Glomerular visceral epithelial cell (primary cell): ENCODE measurements around the gene ZNF414.
"Not testable (repeated sequence)": the region's sequence is repeated elsewhere in the genome, so short reads cannot be mapped to it uniquely, and the experiment has no call there.

Experiments
- DNase-seq: peaks from one replicate; pipeline ENCODE4 v3.0.0-alpha.2; 2016; ENCODE audit errors: extremely low spot score

ZNF414 gene, protein sequence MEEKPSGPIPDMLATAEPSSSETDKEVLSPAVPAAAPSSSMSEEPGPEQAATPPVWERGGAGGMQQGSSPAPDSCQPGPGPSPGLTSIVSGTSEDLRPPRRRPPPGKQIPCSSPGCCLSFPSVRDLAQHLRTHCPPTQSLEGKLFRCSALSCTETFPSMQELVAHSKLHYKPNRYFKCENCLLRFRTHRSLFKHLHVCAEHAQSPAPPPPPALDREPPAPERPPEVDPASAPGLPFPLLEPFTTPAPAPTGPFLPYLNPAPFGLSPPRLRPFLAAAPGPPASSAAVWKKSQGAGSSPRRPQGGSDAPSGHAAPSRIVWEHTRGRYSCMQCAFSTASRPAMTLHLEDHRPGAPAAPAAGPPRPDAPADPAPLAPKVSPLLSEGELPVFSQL

DNA sequence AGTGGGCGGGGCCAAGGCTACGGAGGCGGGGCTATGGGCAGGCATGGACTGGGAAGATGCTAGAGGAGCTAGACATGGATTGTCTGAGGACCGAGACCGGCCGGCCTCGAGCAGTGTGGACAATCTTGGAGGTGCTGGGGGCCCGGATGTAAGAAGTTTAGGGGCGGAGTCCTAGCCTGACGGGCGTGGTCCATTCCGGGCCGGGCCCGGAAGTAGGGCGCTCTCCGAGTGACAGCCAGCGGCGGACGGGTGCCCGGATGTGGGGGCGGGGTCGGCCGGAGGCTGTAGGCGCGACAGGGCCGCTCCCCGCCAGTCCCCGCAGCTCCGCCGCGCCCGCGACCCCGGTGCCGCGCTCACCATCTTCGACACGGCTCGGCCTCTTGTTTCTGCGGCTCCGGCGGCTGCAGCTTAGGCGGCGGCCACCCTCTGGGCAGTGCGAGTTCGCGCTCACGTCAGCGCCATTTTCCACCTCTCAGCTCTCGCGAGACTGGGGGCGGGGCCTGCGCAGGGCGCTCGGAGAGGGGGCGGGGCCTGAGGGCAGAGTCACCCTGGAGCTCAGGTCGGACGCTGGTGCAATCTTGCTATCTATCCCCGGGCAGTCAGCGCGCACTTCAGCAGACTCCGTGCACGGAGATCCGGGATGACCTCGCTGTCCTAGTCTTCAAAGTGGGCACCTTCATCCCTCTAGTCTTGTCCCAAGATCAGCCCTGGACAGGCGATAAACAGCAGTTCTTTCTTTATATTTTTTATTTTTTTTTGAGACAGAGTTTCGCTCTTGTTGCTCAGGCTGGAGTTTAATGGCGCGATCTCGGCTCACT lies at the start of gene ZNF414:
Gene ZNF414 (minus strand): TSS at position 481 of the 818 bp plus-strand sequence. CDS start 121 bp downstream, at position 360.
- DNase-seq: peak; percentile 97

DNA sequence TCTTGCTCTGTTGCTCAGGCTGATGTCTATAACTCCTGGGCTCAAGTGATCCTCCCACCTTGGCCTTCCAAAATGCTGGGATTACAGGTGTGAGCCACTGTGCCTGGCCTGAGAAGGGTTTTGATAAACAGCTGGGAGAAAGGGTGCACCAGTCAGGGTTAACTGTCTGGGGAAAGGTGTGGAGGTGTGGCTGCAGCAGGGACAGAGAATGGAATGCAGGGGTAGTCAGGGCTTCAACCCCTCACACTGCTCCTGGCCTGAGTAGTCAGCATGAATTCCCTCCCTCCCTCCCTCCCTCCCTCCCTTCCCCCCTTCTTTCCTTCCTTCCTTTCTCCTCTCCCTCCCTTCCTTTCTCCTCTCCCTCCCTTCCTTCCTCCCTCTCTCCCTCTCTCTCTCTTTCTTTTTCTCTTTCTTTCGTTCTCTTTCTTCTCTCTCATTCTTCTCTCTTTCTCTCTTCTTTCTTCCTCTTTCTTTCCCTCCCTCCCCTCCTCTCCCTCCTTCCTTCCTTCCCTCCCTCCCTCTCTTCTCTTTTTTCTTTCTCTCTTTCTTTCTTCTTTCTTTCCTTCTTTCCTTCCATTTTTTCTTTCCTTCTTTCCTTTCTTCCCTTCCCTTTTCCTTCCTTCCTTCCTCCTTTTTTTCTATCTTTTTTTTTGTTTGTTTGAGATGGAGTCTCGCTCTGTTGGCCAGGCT lies 47.3 kb upstream of the ZNF414 start:
- DNase-seq: no peak

DNA sequence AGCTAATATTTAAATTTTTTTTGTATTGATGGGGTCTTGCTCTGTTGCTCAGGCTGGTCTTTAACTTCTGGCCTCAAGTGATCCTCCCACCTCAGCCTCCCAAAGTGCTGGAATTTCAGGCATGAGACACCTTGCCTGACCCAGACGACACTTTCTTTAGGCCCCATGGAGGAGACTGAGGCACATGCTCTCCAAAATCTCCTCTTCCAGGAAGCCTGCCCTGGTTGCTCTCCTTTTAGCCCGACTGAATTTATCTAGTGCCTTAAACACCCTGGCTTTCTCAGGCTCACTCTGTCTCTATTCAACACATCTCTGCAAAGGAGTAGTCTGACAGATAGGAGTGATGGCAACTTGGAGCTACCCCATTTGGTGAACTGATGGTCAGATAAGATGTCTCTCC lies 44.4 kb upstream of the ZNF414 start:
- no peak for DNase-seq

DNA sequence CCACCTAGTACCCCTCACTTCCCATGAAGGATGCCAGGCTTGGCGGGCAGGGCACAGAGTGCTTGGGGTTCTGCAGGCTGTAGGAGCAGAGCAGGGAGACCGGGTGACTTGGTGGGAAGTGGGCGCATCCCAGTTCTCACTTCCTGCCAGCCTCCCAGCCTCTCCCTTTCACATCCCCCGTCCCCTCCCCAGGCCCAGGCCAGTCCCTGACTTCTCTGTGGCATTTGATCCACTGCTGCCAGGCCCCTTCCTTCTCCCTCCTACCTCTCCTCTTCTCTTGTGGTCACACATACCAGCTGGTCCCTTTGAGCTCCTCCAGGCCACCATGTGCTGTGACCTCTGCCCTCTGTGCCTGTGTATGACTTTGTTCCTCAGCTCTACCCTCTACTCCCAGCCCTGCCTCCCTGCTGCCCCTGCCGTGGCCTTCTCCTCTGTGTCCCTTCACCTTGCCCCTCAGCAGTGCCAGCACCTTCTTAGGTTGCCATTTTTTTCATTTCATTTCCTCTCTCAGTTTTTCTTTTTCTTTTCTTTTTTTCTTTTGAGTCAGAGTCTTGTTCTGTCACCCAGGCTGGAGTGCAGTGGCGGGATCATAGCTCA lies 43.8 kb upstream of the ZNF414 start:
- DNase-seq: no peak

DNA sequence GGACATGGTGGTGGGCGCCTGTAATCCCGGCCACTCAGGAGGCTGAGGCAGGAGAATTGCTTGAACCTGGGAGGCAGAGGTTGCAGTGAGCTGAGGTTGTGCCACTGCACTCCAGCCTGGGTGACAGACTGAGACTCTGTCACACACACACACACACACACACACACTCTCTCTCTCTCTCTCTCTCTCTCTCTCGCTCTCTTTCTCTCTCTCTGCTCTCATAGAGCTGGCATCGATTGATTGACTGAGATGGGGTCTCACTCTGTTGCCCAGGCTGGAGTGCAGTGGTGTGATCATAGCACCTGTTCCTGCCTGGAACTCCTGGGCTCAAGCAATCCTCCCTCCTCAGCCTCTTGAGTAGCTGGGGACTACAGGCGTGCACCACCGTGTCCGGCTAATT lies 39.8 kb upstream of the ZNF414 start:
- not testable (repeated sequence) for DNase-seq

- DNase-seq: no peak
These were observed 38.8 kb upstream of the ZNF414 start for GRCh38 chr19:8552810-8553209.

DNA sequence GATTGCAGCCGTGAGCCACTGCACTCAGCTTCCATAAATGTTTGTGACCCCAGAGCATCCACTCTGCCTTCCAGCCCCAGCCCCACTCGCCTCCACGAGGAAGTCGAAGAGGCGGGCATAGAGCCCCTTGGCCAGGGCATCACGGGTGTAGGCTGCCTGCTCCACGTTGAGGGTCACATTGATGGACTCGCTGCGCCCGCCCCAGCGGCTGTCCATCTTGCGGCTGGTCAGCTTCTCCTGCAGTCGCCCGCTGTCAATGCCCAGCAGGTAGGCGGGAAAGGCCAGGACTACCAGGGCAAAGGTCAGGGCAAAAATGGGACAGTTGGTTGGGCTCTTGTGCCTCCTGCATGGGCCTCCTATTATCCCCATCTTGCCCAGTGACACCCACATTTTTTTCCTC lies 36.1 kb upstream of the ZNF414 start:
- DNase-seq: no peak

DNA sequence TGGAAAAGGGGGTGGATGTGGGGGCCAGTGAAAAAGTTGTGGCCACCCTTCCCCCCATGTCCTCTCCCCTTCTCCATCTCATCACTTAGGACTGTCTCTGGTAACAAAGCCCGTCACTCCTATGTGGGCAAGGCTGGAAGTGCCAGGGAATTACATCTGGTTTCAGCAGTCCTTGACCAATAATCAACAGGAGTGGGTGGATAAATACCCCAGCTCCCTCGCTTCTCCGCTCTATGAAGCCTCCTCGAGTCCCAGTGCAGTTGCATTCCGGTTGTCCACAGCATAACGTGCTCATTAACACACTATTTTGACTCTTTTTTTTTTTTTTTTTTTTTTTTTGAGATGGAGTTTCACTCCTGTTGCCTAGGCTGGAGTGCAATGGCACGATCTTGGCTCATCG lies 31.8 kb upstream of the ZNF414 start:
- DNase-seq: no peak

GRCh38 chr19:8544168-8544567 lies 30.2 kb upstream of the ZNF414 start:
- no peak for DNase-seq

DNA sequence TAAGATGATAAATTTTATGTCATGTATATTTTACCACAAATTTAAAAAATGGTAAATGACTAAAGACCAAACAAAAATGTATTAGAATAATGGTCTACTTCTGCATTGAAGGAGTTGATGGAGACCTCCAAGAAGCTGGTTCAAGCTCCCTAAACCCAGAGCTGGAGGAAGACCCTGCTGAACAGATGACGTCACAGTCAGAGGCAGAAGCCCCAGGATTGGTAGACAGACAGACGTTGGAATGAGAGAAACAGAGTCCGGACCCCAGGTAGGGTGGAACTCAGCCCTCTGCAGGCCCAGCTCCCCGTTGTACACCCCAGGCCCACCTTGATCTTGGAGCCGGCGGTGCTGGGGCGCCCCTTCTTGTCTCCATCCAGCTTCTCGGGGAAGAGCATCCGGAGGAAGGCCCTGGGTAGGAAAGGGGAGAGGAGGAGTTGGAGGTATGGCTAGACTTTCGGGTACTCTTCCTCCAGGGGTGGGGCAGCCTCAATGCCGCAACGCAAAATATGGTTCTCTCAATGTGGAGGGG lies 25.7 kb upstream of the ZNF414 start:
- no peak for DNase-seq

- no peak for DNase-seq
These were observed 23.1 kb upstream of the ZNF414 start for GRCh38 chr19:8537099-8537498.

- DNase-seq: no peak
These were observed 22.3 kb upstream of the ZNF414 start for GRCh38 chr19:8536282-8536681.

GRCh38 chr19:8532225-8532624 lies 18.3 kb upstream of the ZNF414 start:
- no peak for DNase-seq

DNA sequence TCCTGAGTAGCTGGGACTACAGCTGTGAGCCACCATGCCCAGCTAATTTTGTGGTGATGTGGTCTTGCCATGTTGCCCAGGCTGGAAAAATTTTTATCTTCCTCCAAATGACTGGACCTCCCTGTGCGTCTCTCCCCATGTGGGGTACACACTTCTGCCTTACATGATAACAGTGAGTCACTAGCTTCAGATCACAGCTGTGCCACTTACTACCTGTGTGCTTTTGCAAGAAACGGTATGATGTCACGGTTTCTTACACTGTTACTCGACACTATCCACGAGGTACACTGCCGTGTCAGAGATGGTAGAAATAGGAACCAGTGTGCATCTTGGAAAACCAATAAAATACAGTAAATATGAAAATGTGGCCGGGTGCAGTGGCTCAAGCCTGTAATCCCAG lies 17.5 kb upstream of the ZNF414 start:
- no peak for DNase-seq

- DNase-seq: no peak
These were observed 16.2 kb upstream of the ZNF414 start for GRCh38 chr19:8530061-8530679.

- DNase-seq: no peak
These were observed 15.5 kb upstream of the ZNF414 start for GRCh38 chr19:8529369-8530006.

DNA sequence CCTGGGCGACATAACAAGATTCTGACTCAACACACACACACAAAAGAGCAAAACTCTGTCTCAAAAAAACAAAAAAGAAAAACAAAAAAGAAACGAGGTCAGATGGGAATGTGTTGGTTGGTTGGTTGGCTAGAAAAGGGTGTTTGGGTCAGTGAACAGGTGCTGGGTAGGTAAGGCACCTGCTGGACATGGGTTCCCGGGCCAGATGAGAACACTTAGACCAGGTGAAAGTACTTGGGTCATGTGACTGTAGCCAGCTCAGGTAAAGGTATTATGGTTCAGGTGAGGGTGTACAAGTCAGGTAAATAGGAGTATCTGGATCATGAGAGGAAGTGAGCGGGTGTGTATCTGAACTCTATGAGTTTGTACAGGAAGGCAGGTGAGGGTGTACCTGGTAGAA lies 14.5 kb upstream of the ZNF414 start:
- DNase-seq: no peak

DNA sequence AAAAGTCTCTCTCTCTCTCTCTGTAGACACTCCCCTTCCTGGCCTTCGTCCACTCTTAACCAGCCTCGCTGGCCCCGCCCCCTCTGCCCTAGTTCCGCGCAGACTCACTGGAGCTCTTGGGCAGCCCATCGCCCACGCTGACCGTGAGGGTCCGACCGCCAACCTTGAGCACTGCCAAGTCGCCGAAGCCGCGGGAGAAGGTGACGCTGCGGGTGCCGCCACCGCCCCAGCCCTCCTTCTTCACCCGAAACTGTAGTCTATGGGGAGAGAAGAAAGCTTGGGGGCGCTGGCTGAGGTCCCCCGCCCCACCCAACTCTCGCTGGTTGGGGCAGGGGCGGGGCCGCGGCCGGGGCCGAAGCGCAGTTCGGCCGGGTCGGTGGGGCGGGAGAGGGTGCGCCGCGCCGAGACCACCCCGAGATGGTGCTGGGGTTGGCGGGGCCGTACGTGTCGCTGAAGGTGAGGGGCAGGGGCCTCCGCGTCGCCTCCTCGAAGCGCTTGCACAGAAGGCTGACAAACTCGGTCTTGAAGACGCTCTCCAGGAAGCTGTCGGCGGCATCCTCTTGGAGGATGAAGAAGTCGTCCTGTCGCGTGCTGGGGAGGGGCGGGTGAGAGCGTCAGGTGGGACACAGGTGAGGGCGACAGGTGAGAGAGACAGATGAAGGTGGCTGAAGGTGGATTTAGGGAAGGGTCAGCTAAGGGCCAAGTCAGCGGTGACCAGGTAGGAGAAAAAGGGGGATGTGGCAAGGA lies 12.6 kb upstream of the ZNF414 start:
- DNase-seq: peak; percentile 84

GRCh38 chr19:8525401-8525684 lies 11.4 kb upstream of the ZNF414 start:
- DNase-seq: no peak

DNA sequence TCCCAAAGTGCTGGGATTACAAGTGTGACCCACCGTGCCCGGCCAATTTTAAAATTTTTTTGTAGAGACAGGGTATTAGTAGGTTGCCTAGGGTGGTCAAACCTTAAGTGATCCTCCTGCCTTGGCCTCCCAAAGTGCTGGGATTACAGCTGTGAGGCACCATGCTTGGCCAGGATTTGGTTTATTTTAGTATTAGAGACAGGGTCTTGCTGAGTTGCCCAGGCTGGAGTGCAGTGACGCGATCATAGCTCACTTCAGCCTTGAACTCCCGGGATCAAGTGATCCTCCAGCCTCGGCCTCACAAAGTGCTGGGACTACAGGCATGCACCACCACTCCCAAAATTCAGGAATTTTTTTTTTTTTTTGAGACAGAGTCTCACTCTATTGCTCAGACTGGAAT lies 5.4 kb upstream of the ZNF414 start:
- DNase-seq: no peak
